Cardiac fibroblast (primary cell): ENCODE data around the gene HYAL1.

Experiments used
- DNase-seq, 2 donors: peaks; one replicate each; pipeline versions ENCODE4 v3.0.0 to v3.0.0-alpha.2; 2010; ENCODE audit warnings: low read depth in 2 of 2
- H3K4me3 ChIP-seq, 2 donors: replicated peaks in 1 of 2; 1 replicate in 1 of 2; 2 replicates in 1 of 2; pipeline ENCODE4 v1.5.1; 2011; ENCODE audit warnings: low read depth in 2 of 2, low read length in 2 of 2, mild to moderate bottlenecking in 2 of 2, moderate library complexity in 1 of 2
- TF ChIP-seq, protein P1 (sequence below): IDR thresholded peaks from one replicate; pipeline ENCODE4 v1.5.1; 2011; ENCODE audit warnings: low read depth, mild to moderate bottlenecking, low read length, inconsistent platforms

Gene HYAL1

GRCh38 chr3:50303013-50303815, at the start of gene HYAL1:
Gene HYAL1, minus strand, starts transcription at chr3:50303574. Its CDS starts 618 bp downstream, at chr3:50302956.
- peak; percentile 31 to 67 for DNase-seq
- H3K4me3 ChIP-seq: no peak within 1 kb of the TSS
- TF ChIP-seq, protein P1, sequence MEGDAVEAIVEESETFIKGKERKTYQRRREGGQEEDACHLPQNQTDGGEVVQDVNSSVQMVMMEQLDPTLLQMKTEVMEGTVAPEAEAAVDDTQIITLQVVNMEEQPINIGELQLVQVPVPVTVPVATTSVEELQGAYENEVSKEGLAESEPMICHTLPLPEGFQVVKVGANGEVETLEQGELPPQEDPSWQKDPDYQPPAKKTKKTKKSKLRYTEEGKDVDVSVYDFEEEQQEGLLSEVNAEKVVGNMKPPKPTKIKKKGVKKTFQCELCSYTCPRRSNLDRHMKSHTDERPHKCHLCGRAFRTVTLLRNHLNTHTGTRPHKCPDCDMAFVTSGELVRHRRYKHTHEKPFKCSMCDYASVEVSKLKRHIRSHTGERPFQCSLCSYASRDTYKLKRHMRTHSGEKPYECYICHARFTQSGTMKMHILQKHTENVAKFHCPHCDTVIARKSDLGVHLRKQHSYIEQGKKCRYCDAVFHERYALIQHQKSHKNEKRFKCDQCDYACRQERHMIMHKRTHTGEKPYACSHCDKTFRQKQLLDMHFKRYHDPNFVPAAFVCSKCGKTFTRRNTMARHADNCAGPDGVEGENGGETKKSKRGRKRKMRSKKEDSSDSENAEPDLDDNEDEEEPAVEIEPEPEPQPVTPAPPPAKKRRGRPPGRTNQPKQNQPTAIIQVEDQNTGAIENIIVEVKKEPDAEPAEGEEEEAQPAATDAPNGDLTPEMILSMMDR: peak; percentile 2

DNA sequence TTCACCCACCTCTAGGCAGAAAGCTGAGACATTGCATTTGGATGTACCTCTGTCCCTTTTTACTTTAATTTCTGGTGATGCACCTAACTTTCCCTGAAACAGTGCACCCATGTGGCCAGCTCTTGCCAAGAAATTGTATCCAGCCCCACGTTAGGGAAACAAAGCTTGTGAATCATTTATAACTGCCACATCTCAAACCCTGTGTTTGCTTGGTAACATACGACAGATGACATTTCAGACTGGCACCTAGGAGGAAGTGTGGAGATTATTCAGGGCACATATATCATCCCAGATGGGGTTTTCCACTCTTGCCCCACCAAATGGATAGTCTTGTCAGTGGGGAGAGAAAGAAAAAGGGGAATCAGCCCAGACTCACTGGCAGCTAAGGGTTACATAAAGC, 49.4 kb upstream of the HYAL1 start:
- TF ChIP-seq, protein P1: peak; percentile 29
- peak in 1 of 2 donors; percentile 56 for DNase-seq
- no peak overlapping the region for H3K4me3 ChIP-seq

DNA sequence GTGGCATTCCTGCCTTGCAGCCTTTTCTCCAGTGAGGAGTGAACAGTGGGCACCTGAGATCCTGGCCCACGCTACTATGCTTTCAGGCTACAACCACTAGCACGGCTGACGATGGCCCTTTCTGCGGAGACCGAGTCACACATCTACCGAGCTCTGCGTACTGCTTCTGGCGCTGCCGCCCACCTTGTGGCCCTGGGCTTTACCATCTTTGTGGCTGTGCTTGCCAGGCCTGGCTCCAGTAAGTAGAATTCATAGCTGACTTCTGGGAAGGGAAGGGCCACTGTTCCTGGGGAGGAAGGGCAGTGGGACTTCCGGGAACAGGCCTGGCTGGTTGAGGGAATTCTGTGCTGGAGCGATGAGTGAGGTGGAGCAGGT, 47.9 kb upstream of the HYAL1 start:
- DNase-seq: no peak
- TF ChIP-seq, protein P1: no peak
- H3K4me3 ChIP-seq: peak overlapping the region; percentile 80 to 98

DNA sequence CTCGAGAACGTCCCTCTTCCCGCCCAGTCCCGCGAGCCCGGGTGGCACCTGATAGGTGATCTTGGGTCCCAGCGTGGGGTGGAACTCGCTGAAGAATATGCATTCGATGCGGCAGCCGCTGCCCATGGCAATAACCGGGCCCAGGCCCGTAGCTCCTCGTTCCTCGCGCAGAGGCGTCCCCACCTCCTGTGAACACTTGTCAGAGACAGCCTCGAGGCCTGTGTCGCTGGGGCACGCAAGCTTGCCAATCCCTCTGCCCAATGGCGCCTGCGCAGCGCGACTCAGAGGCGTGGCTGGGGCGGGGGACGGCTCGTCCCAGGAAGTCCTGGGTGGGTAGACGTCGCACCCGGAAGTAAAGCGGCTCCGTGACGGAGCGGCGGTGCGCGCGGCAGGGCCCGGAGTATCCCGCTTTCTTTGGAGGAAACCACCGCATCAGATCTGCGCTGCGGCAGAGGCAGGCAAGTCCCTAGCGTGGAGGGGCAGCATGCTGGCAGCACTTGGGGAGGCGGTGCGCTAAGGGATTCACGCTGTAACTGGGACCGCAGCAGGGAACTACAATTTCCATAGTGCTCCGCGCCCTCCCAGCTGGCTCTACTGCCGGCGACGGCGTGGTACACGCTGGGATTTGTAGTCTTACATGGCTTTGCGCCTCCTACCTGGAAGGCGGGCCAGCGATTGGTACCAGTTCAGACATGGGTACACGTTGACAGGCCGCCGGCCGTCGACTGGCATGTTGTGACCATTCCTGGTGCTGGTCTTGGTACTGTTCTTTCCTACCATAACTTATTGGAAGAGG, 47.4 kb upstream of the HYAL1 start, which contains the start of the genes CYB561D2 and NPRL2:
CYB561D2 (plus strand) TSS at position 336 of the 796 bp plus-strand sequence. CDS start 572 bp downstream, outside the sequence.
NPRL2 (minus strand) TSS at position 249 of the 796 bp plus-strand sequence; CDS start at position 126, 123 bp downstream.
- H3K4me3 ChIP-seq: peak within 1 kb of the TSS; percentile 80 to 98
- TF ChIP-seq, protein P1: no peak
- DNase-seq: peak; percentile 92 to 93

DNA sequence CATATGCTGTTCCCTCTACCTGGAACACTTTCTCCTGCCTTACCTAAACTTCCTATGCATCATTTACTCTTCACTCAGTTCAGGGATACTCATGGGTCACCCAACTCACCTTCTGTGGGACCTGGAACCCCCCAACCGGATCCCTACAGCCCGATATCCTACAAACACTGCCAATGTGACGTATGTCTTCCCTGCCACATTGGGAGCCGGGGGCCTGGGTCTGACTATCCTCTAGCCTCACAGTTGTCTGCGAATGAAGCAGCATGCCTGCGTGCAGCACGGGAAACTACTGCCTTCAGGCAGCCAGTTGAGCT, 46.8 kb upstream of the HYAL1 start:
- TF ChIP-seq, protein P1: no peak
- peak overlapping the region; percentile 80 to 98 for H3K4me3 ChIP-seq
- DNase-seq: no peak

DNA sequence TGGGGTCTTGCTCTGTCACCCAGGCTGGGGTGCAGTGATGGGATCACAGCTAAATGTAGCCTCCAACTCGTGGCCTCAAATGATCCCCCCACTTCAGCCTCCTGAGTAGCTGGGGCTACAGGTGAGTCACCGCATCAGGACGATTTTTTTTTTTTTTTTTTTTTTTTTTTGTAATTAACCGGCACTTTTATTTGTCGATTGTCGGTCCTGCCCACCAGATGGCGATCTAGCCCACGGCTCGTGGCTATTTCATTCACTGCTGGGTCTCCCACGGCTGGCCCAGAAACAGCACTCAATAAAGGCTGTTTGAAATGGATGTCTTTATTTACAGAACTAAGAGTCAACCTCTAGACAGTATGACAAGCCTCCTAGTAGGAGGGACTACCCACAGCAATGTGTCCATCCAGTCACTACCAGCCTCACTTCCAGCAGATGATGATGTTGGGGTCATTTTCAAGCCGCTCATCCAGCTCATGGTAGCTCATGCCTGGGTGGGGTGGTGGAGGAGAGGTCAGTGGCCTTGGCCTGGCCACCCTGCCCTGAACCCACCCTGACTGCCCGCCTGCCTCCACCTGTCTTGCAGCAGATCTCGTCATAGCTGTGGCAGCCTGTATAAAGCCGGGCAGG, 43.9 kb upstream of the HYAL1 start:
- peak; percentile 80 to 83 for DNase-seq
- no peak overlapping the region for H3K4me3 ChIP-seq
- TF ChIP-seq, protein P1: peak; percentile 63
